ENCODE data around the gene COL20A1. TPM values are rescaled to one million over a fixed set of nuclear protein-coding genes. Genes with fewer than 3 reads are reported as not detected.

The COL20A1 gene
- total RNA-seq, 1 experiment from 2014 or later = 2.3 TPM

GRCh38 chr20:63252284-63252711, 40.7 kb upstream of the COL20A1 start:
- H3K36me3 Mint-ChIP-seq (ENCODE audit: insufficient read depth in 1 of 3, low read depth in 3 of 3) = peaks cover 0 to 4% (median 0%) of the 10 kb centered on the region in 3 experiments; a peak in 1 of 7 replicates
- Histone ChIP-seq H2AFZ (ENCODE audit: low read length) (no peak overlapping the region), H3K9ac (ENCODE audit: extremely low read depth, insufficient read length, low read length) (no peak overlapping the region), H3K9me3 (ENCODE audit: control insufficient read depth, low read depth, low read length) (no peaks in the 10 kb centered on the region), H3T11ph (ENCODE audit: low read length) (no peak overlapping the region), H2BK20ac (ENCODE audit: low read depth, low read length, poor library complexity, severe bottlenecking) (no peak overlapping the region), H3K27ac (ENCODE audit: insufficient read length, low read depth, low read length) (no peak overlapping the region), H3K18ac (ENCODE audit: insufficient read length, low read depth, low read length) (no peak overlapping the region), H3K79me1 (ENCODE audit: insufficient read depth, low read depth, low read length, poor library complexity, severe bottlenecking) (no peaks in the 10 kb centered on the region), H4K20me1 (ENCODE audit: control insufficient read depth, insufficient read depth, insufficient read length) (no peaks in the 10 kb centered on the region), H3K56ac (ENCODE audit: insufficient read length, low read depth, low read length) (no peak overlapping the region), H3K23me2 (ENCODE audit: insufficient read length, low read depth, low read length, poor library complexity, severe bottlenecking) (peaks cover 15% of the 10 kb centered on the region), H2BK15ac (ENCODE audit: low read depth, low read length) (no peak overlapping the region), H3K4me1 (ENCODE audit: insufficient read depth, low read length) (no peaks in the 10 kb centered on the region), H3K4me2 (ENCODE audit: insufficient read depth, insufficient read length, low read length) (no peak overlapping the region), H3K4ac (ENCODE audit: low read depth, low read length) (no peak overlapping the region), H3K27me3 (ENCODE audit: insufficient read depth, low read length) (peaks cover 4% of the 10 kb centered on the region; the same call in 1 of the 2 replicates), H2AK5ac (ENCODE audit: insufficient read length, low read length) (no peak overlapping the region), H3K14ac (ENCODE audit: insufficient read depth, low read length) (no peak overlapping the region), H4K8ac (replicated peaks; ENCODE audit: insufficient read length, low read depth, low read length) (no peak overlapping the region), H4K5ac (ENCODE audit: insufficient read length, low read depth, low read length) (no peak overlapping the region), H3K23ac (ENCODE audit: insufficient read length, low read depth, low read length) (no peak overlapping the region), H2BK5ac (ENCODE audit: insufficient read length, low read length) (no peak overlapping the region), H4K91ac (ENCODE audit: insufficient read length, low read depth, low read length) (no peak overlapping the region), H2BK12ac (ENCODE audit: insufficient read length, low read depth, low read length) (no peak overlapping the region), H2BK120ac (ENCODE audit: low read depth, low read length, poor library complexity, severe bottlenecking) (no peak overlapping the region), H3K79me2 (ENCODE audit: insufficient read depth, low read length) (no peaks in the 10 kb centered on the region)
- H3K27ac Mint-ChIP-seq = no peak overlapping the region
- peaks cover 2 to 5% of the 10 kb centered on the region in 2 experiments; a peak in 3 of 5 replicates for H3K9me3 Mint-ChIP-seq
- peaks cover 55% of the 10 kb centered on the region for H3K27me3 Mint-ChIP-seq (ENCODE audit: low read depth)
- H3K4me1 Mint-ChIP-seq = peaks cover 39% of the 10 kb centered on the region in 2 experiments
- no peak for DNase-seq
- peak overlapping the region in 1 of 2 experiments; percentile 60; a peak in 2 of 5 replicates for H3K4me3 Mint-ChIP-seq
- TF ChIP-seq, protein P1, sequence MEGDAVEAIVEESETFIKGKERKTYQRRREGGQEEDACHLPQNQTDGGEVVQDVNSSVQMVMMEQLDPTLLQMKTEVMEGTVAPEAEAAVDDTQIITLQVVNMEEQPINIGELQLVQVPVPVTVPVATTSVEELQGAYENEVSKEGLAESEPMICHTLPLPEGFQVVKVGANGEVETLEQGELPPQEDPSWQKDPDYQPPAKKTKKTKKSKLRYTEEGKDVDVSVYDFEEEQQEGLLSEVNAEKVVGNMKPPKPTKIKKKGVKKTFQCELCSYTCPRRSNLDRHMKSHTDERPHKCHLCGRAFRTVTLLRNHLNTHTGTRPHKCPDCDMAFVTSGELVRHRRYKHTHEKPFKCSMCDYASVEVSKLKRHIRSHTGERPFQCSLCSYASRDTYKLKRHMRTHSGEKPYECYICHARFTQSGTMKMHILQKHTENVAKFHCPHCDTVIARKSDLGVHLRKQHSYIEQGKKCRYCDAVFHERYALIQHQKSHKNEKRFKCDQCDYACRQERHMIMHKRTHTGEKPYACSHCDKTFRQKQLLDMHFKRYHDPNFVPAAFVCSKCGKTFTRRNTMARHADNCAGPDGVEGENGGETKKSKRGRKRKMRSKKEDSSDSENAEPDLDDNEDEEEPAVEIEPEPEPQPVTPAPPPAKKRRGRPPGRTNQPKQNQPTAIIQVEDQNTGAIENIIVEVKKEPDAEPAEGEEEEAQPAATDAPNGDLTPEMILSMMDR (conservative IDR thresholded peaks at IDR 0.05) = no peak
- WGBS (ENCODE audit: extremely low coverage, insufficient read length, low lambda C conversion rate) = no CpG with 5 or more reads among the region's 8 CpGs

All from H9 (cell line).